Left colon (tissue), 2 donors: Measurements from ENCODE around the gene LPAR5. TPM values are rescaled to one million over a fixed set of nuclear protein-coding genes. Genes with fewer than 3 reads are reported as not detected.
"Not testable (repeated sequence)": the region's sequence is repeated elsewhere in the genome, so short reads cannot be mapped to it uniquely, and the experiment has no call there.

Experiments
- ATAC-seq: fragments of 200-7000 bp; cut with Tn5 transposase; one replicate; pipeline ENCODE4 v1.9.1; 2020; ENCODE audit warnings: mild to moderate bottlenecking, moderate library complexity
- DNase-seq, 2 donors: peaks; one replicate each; pipeline ENCODE4 v3.0.0-alpha.2; 2020
- intact Hi-C, 2 donors: fragments of 100-400 bp; cut with DNase I in 1 of 2; cut with micrococcal nuclease in 1 of 2; formaldehyde crosslinking; loops; one replicate each; pipeline versions ENCODE4 v1.11.2 to v1.14.0; 2022; cut with DNase I, micrococcal nuclease
- total RNA-seq, 2 donors: library from RNA; stranded (reverse); fragmentation: NEBNext Ultra II Directional; extraction: Animal tissue kit (Norgen Biotek cat#: 25700); gene quantifications; one replicate each; pipeline ENCODE4 v1.2.1, GENCODE V29; 2021
- donor health status: DM: no; HTN: no; CAD: no.
- donor health status: DM: yes; HTN: yes; CAD: no.

The LPAR5 gene
- total RNA-seq, 2 donors from 2014 or later: 25.6 to 26.7 TPM

DNA sequence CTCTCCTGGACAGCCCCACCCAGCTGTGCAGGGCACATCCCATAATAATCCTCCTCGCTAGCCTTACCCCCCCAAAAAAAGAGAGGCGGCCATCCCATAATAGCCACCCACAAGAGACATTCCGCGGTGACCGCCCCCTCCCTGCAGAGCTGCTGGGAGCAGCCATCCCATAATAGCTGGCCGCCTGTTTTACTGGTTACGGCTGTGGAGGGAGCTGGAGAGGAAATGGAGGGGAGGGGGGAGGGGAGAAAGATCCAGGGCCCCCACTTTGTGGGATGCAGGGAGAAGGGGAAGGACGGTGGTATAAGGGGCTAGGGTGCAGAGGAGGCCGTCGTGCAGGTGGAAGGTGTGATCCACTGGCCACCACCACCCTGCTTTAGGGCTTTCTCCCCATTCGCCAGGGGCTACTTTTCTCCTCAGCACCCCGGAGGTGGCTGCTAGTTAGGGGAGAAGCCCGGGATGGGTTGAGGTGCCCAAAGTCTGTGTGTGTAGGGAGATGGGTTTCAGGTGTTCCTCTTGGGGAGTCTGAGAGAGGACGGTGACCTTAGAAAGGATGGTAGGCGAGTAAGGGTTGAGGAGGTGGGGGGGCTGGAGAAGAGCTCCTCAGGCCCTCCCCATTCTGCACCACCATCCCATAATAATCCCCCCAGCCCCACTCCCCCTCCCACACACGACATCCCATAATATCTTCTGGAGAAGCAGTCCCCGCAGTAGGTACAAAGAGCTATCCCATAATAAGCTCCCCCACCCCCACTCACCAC, 22.6 kb downstream of the LPAR5 start:
- DNase-seq: peak; percentile 83 to 94
- peak; percentile 51 for ATAC-seq
- intact Hi-C loops: no loop called here

- ATAC-seq (no peak), DNase-seq (no peak)
- intact Hi-C loops: no loop called here
These were observed 23.1 kb downstream of the LPAR5 start for GRCh38 chr12:6612652-6613014.

DNA sequence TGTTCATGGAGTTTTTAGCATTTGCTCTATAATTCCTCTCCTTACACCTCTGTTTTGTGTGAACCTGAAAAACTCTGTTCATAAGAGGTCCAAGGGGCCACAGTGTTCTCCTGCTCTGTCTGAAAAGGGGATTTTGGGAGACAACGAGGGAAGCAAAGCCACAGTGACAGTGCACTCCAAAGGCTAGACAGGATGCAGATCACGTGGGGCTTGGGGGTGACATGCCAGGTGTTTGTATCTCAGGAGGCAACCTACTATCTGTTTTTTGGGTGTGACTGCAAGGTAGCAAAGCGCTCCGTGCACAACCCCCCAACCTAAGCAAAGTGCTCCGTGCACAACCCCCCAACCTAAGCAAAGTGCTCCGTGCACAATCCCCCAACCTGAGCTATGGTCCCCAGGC, 23.5 kb downstream of the LPAR5 start:
- peak in 1 of 2 donors; percentile 44 for DNase-seq
- intact Hi-C loops: no loop called here
- ATAC-seq: no peak

GRCh38 chr12:6608592-6609281, 27.0 kb downstream of the LPAR5 start:
- intact Hi-C loops: no loop called here
- DNase-seq (peak; percentile 37 to 83), ATAC-seq (no peak)

DNA sequence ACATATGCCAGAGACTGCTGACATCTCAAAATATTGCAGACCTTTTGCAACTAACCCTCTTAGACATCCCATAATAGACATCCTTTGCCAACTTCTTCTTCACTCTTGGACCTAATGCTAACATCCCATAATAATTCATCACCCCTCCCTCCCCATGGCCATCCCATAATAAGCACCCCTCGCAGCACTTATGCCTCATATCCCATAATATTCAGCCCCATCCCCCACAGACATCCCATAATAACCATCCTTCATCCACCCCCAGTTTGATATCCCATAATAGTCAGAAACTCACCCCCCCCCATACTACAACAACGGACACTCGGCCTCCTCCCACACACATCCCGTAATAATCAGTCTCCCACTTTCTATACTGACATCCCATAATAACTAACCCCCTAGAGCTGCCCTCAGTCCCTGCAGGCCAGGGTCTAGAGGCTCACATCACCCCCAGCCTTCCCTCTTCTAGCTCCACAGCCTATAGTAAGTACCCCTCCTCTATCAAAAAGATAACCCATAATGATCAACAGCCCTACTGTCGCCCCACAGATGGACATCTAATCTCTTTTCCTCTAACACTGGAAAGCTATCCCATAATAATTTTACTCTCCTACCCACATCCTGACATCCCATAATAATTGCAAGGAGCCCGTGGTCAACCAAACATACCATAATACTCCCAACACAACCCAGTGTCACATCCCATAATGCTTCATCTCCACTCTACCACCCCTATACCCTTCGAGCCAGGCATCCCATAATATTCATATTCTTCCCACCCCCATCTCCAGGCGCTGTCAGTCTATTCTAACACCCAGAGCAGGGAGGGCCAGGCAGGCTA, 27.8 kb downstream of the LPAR5 start:
- intact Hi-C loops: no loop called here
- peak; percentile 30 to 86 for DNase-seq
- ATAC-seq: peak; percentile 52

GRCh38 chr12:6606331-6607131, 29.2 kb downstream of the LPAR5 start:
- intact Hi-C loops: no loop called here
- peak; percentile 42 for ATAC-seq
- DNase-seq: peak; percentile 75 to 79

- intact Hi-C loops: no loop called here
- DNase-seq (peak in 1 of 2 donors; percentile 46), ATAC-seq (peak; percentile 14)
These were observed 30.1 kb downstream of the LPAR5 start for GRCh38 chr12:6605421-6606330.

DNA sequence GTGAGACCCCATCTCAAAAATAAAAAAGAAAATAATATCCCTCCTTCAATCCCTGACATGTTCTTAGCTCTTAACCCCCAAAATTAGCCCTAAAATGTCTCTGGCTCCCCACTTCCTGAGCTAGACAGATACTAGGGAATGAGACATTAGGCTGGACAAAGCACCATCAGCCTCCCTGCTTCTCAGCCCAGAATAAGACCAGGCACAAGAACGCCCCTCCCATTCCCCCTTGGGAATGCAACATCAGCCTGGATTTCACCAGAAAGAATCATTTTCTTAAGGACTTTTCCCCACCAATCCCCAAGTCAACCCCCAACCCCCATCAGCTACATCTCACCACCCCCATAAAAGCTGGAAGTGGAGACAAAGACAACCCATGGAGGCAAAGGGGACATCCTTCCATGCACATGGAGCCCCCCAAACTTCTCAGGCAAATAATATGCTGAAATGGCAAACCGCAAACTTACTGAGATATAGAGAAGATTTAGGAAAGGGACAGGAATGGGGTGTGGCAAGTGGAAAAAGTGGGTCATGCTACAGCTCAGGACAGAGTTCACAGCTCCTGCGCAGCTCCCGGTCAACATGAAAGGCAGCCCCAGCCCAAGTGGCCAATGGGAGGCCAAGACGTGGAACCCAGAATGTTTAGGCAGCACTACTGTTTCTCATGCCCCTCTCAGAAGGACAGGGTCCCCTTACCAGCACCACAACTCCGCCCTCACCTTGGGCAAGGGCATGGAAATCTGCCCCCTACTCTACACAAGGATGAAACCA, 31.3 kb downstream of the LPAR5 start:
- ATAC-seq (no peak), DNase-seq (peak in 1 of 2 donors; percentile 42)
- intact Hi-C loops: no loop called here

DNA sequence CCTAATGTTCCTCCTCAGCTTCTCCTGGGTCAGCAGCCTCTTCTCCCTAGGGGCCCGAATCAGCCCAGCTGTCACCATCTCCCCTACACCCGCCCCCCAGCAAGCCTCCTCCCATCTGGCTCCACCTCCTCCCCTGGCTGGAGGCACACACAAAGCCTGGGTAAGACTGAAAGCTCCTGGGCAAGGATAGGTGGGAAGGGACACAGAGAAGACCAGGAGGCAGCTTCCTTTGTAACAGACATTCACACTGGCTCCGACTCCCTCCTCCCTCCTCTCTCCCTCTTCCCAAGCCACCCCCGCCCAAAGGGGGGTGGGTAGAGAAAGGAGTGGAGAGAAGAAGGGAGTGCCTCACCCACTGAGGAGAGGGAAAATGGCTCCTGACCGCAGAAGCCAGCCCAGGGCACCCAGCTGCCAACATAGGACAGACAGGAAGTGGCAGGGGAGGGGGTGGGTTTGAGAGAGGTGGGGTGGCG, 32.6 kb downstream of the LPAR5 start:
- no peak for ATAC-seq
- intact Hi-C loops: no loop called here
- peak in 1 of 2 donors; percentile 44 for DNase-seq

DNA sequence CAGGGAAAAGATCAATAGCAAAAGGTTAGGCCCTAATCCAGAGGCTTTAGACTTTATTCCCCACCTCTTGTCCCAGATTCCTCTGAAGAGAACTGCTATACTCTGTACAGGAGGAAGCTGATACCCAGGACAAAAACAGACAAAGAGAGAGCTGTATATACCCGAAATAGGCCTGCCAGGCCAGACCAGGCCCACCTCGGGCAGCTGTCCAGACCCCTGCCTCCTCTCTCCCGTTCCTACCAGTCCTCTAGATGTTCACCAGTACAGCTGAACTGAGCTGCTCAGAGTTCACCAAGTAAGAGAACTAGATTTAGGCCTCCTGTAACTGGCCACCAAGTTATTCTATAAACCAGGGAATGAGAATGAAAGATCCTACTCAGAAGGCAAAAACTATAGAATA, 33.2 kb downstream of the LPAR5 start:
- DNase-seq (no peak), ATAC-seq (no peak)
- intact Hi-C loops: no loop called here

GRCh38 chr12:6595673-6596072, 40.1 kb downstream of the LPAR5 start:
- DNase-seq, ATAC-seq, intact Hi-C loops: not testable (repeated sequence)

- ATAC-seq (no peak), DNase-seq (no peak)
- intact Hi-C loops: no loop called here
These were observed 43.7 kb downstream of the LPAR5 start for GRCh38 chr12:6592087-6592486.

- intact Hi-C loops: not testable (repeated sequence)
These were observed 49.2 kb downstream of the LPAR5 start for GRCh38 chr12:6586569-6586968.

GRCh38 chr12:6584293-6584692, 51.5 kb downstream of the LPAR5 start:
- DNase-seq (no peak), ATAC-seq (no peak)
- intact Hi-C loops: no loop called here

More at GRCh38 chr12:6586569-6586968, 49.2 kb downstream of the LPAR5 start:
- not testable (repeated sequence) for DNase-seq, ATAC-seq

DNA sequence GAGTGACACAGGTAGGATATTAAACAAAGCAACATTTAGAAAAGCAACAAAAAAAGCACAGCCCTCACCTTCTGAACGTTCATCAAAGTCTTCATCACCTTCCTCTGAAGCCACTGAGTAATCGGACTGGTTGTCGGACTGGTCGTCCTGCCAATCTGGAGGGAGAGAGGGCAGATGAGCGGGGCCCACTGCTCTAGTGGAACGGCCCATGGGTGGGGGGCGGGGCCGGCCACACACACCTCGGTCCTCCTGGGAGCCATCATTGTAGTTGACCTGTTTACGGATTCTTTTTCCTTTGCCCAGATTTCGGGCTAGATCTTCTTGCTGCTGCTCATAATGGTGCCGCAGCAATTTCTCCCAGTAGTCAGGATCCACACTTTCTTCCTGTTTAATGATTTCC, 52.8 kb downstream of the LPAR5 start:
- ATAC-seq: no peak
- no peak for DNase-seq
- intact Hi-C loops: no loop called here

- ATAC-seq (no peak), DNase-seq (no peak)
- intact Hi-C loops: no loop called here
These were observed 53.6 kb downstream of the LPAR5 start for GRCh38 chr12:6582196-6582595.

DNA sequence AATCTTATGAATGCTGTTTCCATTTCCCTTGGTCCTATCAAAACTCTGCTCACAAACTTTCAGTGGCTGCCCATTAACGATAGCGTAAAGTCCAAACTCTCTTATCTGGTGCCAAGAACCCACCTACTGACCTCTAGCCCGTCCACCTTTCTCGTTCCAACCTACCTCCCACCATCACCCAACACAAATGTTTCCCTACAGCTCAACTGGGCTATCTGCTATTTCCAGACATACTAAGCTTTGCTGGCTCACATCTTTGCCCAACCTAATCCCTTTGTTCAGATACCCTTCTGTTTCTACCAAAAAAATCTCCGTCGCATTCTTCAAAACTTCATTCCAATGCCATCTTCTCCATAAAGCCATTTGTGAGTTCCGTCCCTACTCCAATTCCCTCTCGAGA, 60.1 kb downstream of the LPAR5 start:
- intact Hi-C loops: no loop called here
- DNase-seq (no peak), ATAC-seq (no peak)
